HEK293 (cell line): ENCODE results near the gene ALDOA.

ENCODE experiments used
- CTCF ChIP-seq: fragments of 450-650 bp; formaldehyde crosslinking; IDR thresholded peaks from 2 replicates; pipeline ENCODE4 v1.5.1; 2016; ENCODE audit warnings: missing biosample characterization, missing genetic modification characterization
- HOXA7 ChIP-seq: sonication (generic); formaldehyde crosslinking; IDR thresholded peaks from 2 replicates; pipeline ENCODE4 v1.8.1; 2022; ENCODE audit warnings: missing genetic modification reagents, borderline replicate concordance
- IKZF3 ChIP-seq: fragments of 450-650 bp; IDR thresholded peaks from 2 replicates; pipeline ENCODE4 v1.5.0; 2018; ENCODE audit warnings: missing biosample characterization, mild to moderate bottlenecking, missing genetic modification characterization, moderate library complexity
- KLF1 ChIP-seq: fragments of 450-650 bp; formaldehyde crosslinking; IDR thresholded peaks from 2 replicates; pipeline ENCODE4 v1.5.1; 2016; ENCODE audit warnings: missing biosample characterization, missing genetic modification characterization
- MEIS1 ChIP-seq: sonication (generic); formaldehyde crosslinking; IDR thresholded peaks from 2 replicates; pipeline ENCODE4 v1.8.1; 2022; ENCODE audit warnings: missing genetic modification reagents, mild to moderate bottlenecking, borderline replicate concordance
- OSR2 ChIP-seq: fragments of 450-650 bp; formaldehyde crosslinking; IDR thresholded peaks from 2 replicates; pipeline ENCODE4 v1.5.1; 2016; ENCODE audit warnings: missing biosample characterization, missing genetic modification characterization
- PATZ1 ChIP-seq: fragments of 450-650 bp; formaldehyde crosslinking; IDR thresholded peaks from 2 replicates; pipeline ENCODE4 v1.5.1; 2016; ENCODE audit warnings: missing biosample characterization, missing genetic modification characterization
- REPIN1 ChIP-seq: fragments of 450-650 bp; formaldehyde crosslinking; IDR thresholded peaks from 2 replicates; pipeline ENCODE4 v1.5.1; 2017; ENCODE audit warnings: missing biosample characterization, missing genetic modification characterization, low read depth
- SCRT1 ChIP-seq: fragments of 450-650 bp; formaldehyde crosslinking; IDR thresholded peaks from 2 replicates; pipeline ENCODE4 v1.5.1; 2016; ENCODE audit warnings: missing biosample characterization, missing genetic modification characterization, borderline replicate concordance
- SCRT2 ChIP-seq: fragments of 450-650 bp; formaldehyde crosslinking; IDR thresholded peaks from 2 replicates; pipeline ENCODE4 v1.5.1; 2016; ENCODE audit warnings: missing biosample characterization, missing genetic modification characterization
- SP7 ChIP-seq: fragments of 450-650 bp; formaldehyde crosslinking; IDR thresholded peaks from 2 replicates; pipeline ENCODE4 v1.5.1; 2016; ENCODE audit warnings: missing biosample characterization, missing genetic modification characterization
- TRIM28 ChIP-seq: IDR thresholded peaks from 2 replicates; pipeline ENCODE4 v1.6.1; 2011; ENCODE audit warnings: low read length, control low read depth, borderline replicate concordance
- ZBTB17 ChIP-seq: fragments of 450-650 bp; formaldehyde crosslinking; IDR thresholded peaks from 2 replicates; pipeline ENCODE4 v1.5.1; 2016; ENCODE audit warnings: missing biosample characterization, missing genetic modification characterization
- ZBTB49 ChIP-seq: fragments of 450-650 bp; formaldehyde crosslinking; IDR thresholded peaks from 2 replicates; pipeline ENCODE4 v1.5.1; 2016; ENCODE audit warnings: missing biosample characterization, missing genetic modification characterization, low read depth
- ZEB2 ChIP-seq: fragments of 450-650 bp; formaldehyde crosslinking; IDR thresholded peaks from 2 replicates; pipeline ENCODE4 v1.5.1; 2016; ENCODE audit warnings: missing biosample characterization, missing genetic modification characterization
- ZIC2 ChIP-seq: fragments of 450-650 bp; formaldehyde crosslinking; IDR thresholded peaks from 2 replicates; pipeline ENCODE4 v1.5.1; 2016; ENCODE audit warnings: missing biosample characterization, missing genetic modification characterization
- ZNF169 ChIP-seq: fragments of 450-650 bp; formaldehyde crosslinking; IDR thresholded peaks from 2 replicates; pipeline ENCODE4 v1.5.1; 2016; ENCODE audit warnings: missing biosample characterization, missing genetic modification characterization
- ZNF223 ChIP-seq: fragments of 450-650 bp; formaldehyde crosslinking; IDR thresholded peaks from 2 replicates; pipeline ENCODE4 v1.5.1; 2016; ENCODE audit warnings: missing biosample characterization, missing genetic modification characterization
- ZNF23 ChIP-seq: fragments of 450-650 bp; formaldehyde crosslinking; IDR thresholded peaks from 2 replicates; pipeline ENCODE4 v1.5.1; 2016; ENCODE audit warnings: missing biosample characterization, missing genetic modification characterization, borderline replicate concordance
- ZNF341 ChIP-seq: fragments of 450-650 bp; formaldehyde crosslinking; IDR thresholded peaks from 2 replicates; pipeline ENCODE4; 2016; ENCODE audit warnings: low read depth, missing biosample characterization, missing genetic modification characterization
- ZNF362 ChIP-seq: fragments of 450-650 bp; formaldehyde crosslinking; IDR thresholded peaks from 2 replicates; pipeline ENCODE4 v1.5.1; 2016; ENCODE audit warnings: missing biosample characterization, missing genetic modification characterization
- ZNF366 ChIP-seq: fragments of 450-650 bp; formaldehyde crosslinking; conservative IDR thresholded peaks from 2 replicates; pipeline ENCODE4 v1.5.1; 2016; ENCODE audit warnings: missing biosample characterization, missing genetic modification characterization
- ZNF449 ChIP-seq: fragments of 450-650 bp; formaldehyde crosslinking; IDR thresholded peaks from 2 replicates; pipeline ENCODE4 v1.5.1; 2017; ENCODE audit warnings: missing biosample characterization, mild to moderate bottlenecking, missing genetic modification characterization, moderate library complexity
- ZNF555 ChIP-seq: fragments of 450-650 bp; formaldehyde crosslinking; conservative IDR thresholded peaks from 2 replicates; pipeline ENCODE4 v1.5.1; 2017; ENCODE audit warnings: missing biosample characterization, mild to moderate bottlenecking, missing genetic modification characterization, inconsistent platforms
- ZNF560 ChIP-seq: fragments of 450-650 bp; formaldehyde crosslinking; IDR thresholded peaks from 2 replicates; pipeline ENCODE4 v1.5.1; 2017; ENCODE audit warnings: missing biosample characterization, missing genetic modification characterization, borderline replicate concordance
- ZNF600 ChIP-seq: fragments of 450-650 bp; formaldehyde crosslinking; IDR thresholded peaks from 2 replicates; pipeline ENCODE4 v1.5.1; 2016; ENCODE audit warnings: missing biosample characterization, missing genetic modification characterization
- ZNF626 ChIP-seq: fragments of 450-650 bp; sonication (Bioruptor Pico); formaldehyde crosslinking; IDR thresholded peaks from 2 replicates; pipeline ENCODE4 v1.5.1; 2018; ENCODE audit warnings: missing biosample characterization, missing genetic modification characterization, inconsistent platforms
- ZNF837 ChIP-seq: fragments of 450-650 bp; formaldehyde crosslinking; IDR thresholded peaks from 2 replicates; pipeline ENCODE4 v1.5.1; 2016; ENCODE audit warnings: missing biosample characterization, missing genetic modification characterization
- ZSCAN16 ChIP-seq: fragments of 450-650 bp; formaldehyde crosslinking; IDR thresholded peaks from 2 replicates; pipeline ENCODE4 v1.5.1; 2016; ENCODE audit warnings: missing biosample characterization, missing genetic modification characterization
- ZXDB ChIP-seq: fragments of 450-650 bp; formaldehyde crosslinking; IDR thresholded peaks from 2 replicates; pipeline ENCODE4 v1.5.1; 2016; ENCODE audit warnings: missing biosample characterization, missing genetic modification characterization

Gene ALDOA

GRCh38 chr16:30054959-30055553 is 10.5 kb upstream of the ALDOA start (continued):
- TF ChIP-seq ZNF366 (tag by site-specific recombination) (no peak), ZNF449 (tag by site-specific recombination) (no peak), SCRT1 (tag by site-specific recombination) (no peak), ZNF560 (no peak), REPIN1 (tag by site-specific recombination) (0 out of 2 replicates have a peak, but pooled peaks have one; percentile 22), ZNF626 (tag by site-specific recombination) (no peak), ZNF837 (tag by site-specific recombination) (no peak), TRIM28 (peak; percentile 42; the same call in 1 of the 2 replicates), SCRT2 (tag by site-specific recombination) (peak; percentile 38; the same call in 1 of the 2 replicates), KLF1 (no peak), ZNF600 (tag by site-specific recombination) (peak; percentile 84), OSR2 (tag by site-specific recombination) (peak; percentile 79), PATZ1 (tag by site-specific recombination) (peak; percentile 81), HOXA7 (CRISPR knock-in tag) (no peak), ZBTB49 (tag by site-specific recombination) (no peak), ZNF223 (tag by site-specific recombination) (no peak), MEIS1 (CRISPR knock-in tag) (no peak), ZBTB17 (tag by site-specific recombination) (0 out of 2 replicates have a peak, but pooled peaks have one; percentile 40), ZEB2 (tag by site-specific recombination) (peak; percentile 20; the same call in 1 of the 2 replicates), SP7 (tag by site-specific recombination) (peak; percentile 26; the same call in 1 of the 2 replicates), ZSCAN16 (tag by site-specific recombination) (no peak), CTCF (tag by site-specific recombination) (peak; percentile 67; the same call in 1 of the 2 replicates), ZXDB (tag by site-specific recombination) (no peak), ZIC2 (tag by site-specific recombination) (no peak), ZNF23 (tag by site-specific recombination) (no peak), ZNF362 (tag by site-specific recombination) (peak; percentile 36; the same call in 1 of the 2 replicates), ZNF341 (peak; percentile 79), IKZF3 (tag by site-specific recombination) (peak; percentile 72), ZNF169 (tag by site-specific recombination) (no peak), ZNF555 (tag by site-specific recombination) (no peak)
